ENCODE results near the gene SST. TPM values are rescaled to one million over a fixed set of nuclear protein-coding genes. Genes with fewer than 3 reads are reported as not detected.
"Not testable (repeated sequence)": the region's sequence is repeated elsewhere in the genome, so short reads cannot be mapped to it uniquely, and the experiment has no call there.

Gene SST
- total RNA-seq, 1 donor from 2014 or later = not detected

DNA sequence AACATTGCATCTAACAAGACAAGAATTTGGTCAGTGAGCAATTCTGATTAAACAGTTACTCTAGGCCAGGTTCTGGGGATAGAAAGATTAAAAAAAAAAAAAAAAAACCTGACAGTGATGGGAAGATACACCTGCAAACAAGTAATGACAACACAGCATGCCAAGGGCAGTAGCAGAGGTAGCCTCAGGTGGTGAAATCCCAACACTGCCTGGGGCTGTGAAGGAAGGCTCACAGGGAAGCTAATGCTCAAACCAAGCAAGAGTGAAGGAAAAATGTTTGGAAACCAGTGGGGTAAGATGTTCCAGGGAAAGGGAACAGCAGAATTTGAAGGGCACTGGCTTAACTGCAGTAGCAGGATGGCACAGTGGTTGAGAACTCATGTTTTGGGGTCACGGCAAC is 23.2 kb upstream of the SST start:
- Histone ChIP-seq H3K36me3 (ENCODE audit: control insufficient read depth, insufficient read depth, low read length) (no peaks in the 10 kb centered on the region), H3K27me3 (ENCODE audit: control insufficient read depth, insufficient read depth, low read length) (peaks cover 3% of the 10 kb centered on the region), H3K4me3 (ENCODE audit: low read depth, low read length) (no peak overlapping the region)
- no peak for FAIRE-seq
- no peak for DNase-seq (ENCODE audit: low read depth)
- TF ChIP-seq, protein P1, sequence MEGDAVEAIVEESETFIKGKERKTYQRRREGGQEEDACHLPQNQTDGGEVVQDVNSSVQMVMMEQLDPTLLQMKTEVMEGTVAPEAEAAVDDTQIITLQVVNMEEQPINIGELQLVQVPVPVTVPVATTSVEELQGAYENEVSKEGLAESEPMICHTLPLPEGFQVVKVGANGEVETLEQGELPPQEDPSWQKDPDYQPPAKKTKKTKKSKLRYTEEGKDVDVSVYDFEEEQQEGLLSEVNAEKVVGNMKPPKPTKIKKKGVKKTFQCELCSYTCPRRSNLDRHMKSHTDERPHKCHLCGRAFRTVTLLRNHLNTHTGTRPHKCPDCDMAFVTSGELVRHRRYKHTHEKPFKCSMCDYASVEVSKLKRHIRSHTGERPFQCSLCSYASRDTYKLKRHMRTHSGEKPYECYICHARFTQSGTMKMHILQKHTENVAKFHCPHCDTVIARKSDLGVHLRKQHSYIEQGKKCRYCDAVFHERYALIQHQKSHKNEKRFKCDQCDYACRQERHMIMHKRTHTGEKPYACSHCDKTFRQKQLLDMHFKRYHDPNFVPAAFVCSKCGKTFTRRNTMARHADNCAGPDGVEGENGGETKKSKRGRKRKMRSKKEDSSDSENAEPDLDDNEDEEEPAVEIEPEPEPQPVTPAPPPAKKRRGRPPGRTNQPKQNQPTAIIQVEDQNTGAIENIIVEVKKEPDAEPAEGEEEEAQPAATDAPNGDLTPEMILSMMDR (IDR thresholded peaks at IDR 0.05; ENCODE audit: insufficient read depth, low read length, severe bottlenecking) = no peak

- Histone ChIP-seq H3K36me3 (ENCODE audit: control insufficient read depth, insufficient read depth, low read length) (no peaks in the 10 kb centered on the region), H3K27me3 (ENCODE audit: control insufficient read depth, insufficient read depth, low read length) (peaks cover 3% of the 10 kb centered on the region), H3K4me3 (ENCODE audit: low read depth, low read length) (no peak overlapping the region)
- DNase-seq (ENCODE audit: low read depth) = no peak
- peak; percentile 60 for FAIRE-seq
- TF ChIP-seq, protein P1 (IDR thresholded peaks at IDR 0.05; ENCODE audit: insufficient read depth, low read length, severe bottlenecking) = no peak
Measured at GRCh38 chr3:187689984-187690383, 19.8 kb upstream of the SST start.

GRCh38 chr3:187686621-187687273 is 16.6 kb upstream of the SST start:
- no peak for FAIRE-seq
- no peak overlapping the region for H3K4me3 ChIP-seq (ENCODE audit: low read depth, low read length)
- DNase-seq (ENCODE audit: low read depth) = peak; percentile 17
- no peaks in the 10 kb centered on the region for H3K36me3 ChIP-seq (ENCODE audit: control insufficient read depth, insufficient read depth, low read length)
- TF ChIP-seq, protein P1 (IDR thresholded peaks at IDR 0.05; ENCODE audit: insufficient read depth, low read length, severe bottlenecking) = no peak
- peaks cover 3% of the 10 kb centered on the region for H3K27me3 ChIP-seq (ENCODE audit: control insufficient read depth, insufficient read depth, low read length)

DNA sequence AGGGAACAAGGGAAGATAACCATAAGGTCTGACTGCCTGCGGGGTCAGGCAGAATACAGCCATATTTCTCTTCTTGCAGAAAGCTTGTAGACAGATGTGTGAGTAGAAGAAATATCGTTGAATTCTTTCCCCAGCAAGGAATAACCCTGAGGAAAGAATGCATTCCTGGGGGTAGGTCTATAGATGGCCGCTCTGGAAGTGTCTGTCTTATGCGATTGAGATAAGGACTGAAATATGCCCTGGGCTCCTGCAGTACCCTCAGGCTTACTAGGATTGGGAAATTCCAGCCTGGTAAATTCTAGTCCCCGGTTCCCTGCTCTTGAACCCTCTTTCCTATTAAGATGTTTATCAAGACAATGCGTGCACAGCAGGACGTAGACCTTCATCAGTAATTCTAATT is 15.8 kb upstream of the SST start:
- TF ChIP-seq, protein P1 (IDR thresholded peaks at IDR 0.05; ENCODE audit: insufficient read depth, low read length, severe bottlenecking) = no peak
- no peak overlapping the region for H3K4me3 ChIP-seq (ENCODE audit: low read depth, low read length)
- peaks cover 3% of the 10 kb centered on the region for H3K27me3 ChIP-seq (ENCODE audit: control insufficient read depth, insufficient read depth, low read length)
- H3K36me3 ChIP-seq (ENCODE audit: control insufficient read depth, insufficient read depth, low read length) = no peaks in the 10 kb centered on the region
- DNase-seq (ENCODE audit: low read depth) = no peak
- FAIRE-seq = no peak

GRCh38 chr3:187684880-187685279 is 14.7 kb upstream of the SST start:
- Histone ChIP-seq H3K36me3 (ENCODE audit: control insufficient read depth, insufficient read depth, low read length) (no peaks in the 10 kb centered on the region), H3K27me3 (ENCODE audit: control insufficient read depth, insufficient read depth, low read length) (peaks cover 3% of the 10 kb centered on the region), H3K4me3 (ENCODE audit: low read depth, low read length) (no peak overlapping the region)
- DNase-seq (ENCODE audit: low read depth) (no peak), FAIRE-seq (no peak)
- TF ChIP-seq, protein P1 (IDR thresholded peaks at IDR 0.05; ENCODE audit: insufficient read depth, low read length, severe bottlenecking) = no peak

DNA sequence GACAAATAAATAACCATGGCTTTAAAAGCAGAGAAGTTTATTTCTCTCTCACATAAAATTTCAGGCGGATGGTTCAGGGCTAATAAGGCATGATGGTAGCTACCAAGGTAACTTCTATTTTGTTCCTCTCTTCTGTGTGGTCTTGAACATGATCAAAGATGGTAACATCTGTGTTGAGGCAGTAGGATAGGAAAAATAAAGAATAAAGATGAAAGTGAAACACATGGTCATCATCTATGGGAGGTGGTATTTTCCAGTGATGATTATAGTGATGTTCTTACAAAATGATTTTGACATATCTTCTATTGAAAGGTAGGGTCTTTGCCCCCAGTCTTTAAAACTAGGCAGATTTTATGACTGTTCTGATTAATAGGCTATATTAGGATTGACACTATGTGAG is 14.2 kb upstream of the SST start:
- no peak for FAIRE-seq
- TF ChIP-seq, protein P1 (IDR thresholded peaks at IDR 0.05; ENCODE audit: insufficient read depth, low read length, severe bottlenecking) = no peak
- H3K4me3 ChIP-seq (ENCODE audit: low read depth, low read length) = no peak overlapping the region
- H3K36me3 ChIP-seq (ENCODE audit: control insufficient read depth, insufficient read depth, low read length) = no peaks in the 10 kb centered on the region
- peaks cover 3% of the 10 kb centered on the region for H3K27me3 ChIP-seq (ENCODE audit: control insufficient read depth, insufficient read depth, low read length)
- no peak for DNase-seq (ENCODE audit: low read depth)

DNA sequence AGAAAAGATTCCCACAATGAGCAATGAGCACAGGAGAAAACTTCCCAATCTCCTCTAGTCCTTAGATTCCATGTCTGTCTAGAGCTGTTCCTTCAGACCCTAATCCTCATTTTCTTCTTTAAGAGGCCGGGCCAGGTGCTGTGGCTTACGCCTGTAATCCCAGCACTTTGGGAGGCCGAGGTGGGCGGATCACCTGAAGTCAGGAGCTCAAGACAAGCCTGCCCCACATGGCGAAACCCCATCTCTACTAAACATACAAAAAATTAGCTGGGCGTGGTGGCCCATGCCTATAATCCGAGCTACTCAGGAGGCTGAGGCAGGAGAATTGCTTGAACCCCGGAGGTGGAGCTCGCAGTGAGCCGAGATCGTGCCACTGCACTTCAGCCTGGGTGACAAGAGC is 11.6 kb upstream of the SST start:
- H3K36me3 ChIP-seq (ENCODE audit: control insufficient read depth, insufficient read depth, low read length); H3K27me3 ChIP-seq (ENCODE audit: control insufficient read depth, insufficient read depth, low read length); DNase-seq (ENCODE audit: low read depth); H3K4me3 ChIP-seq (ENCODE audit: low read depth, low read length); FAIRE-seq: not testable (repeated sequence)

Measured in bronchial epithelial cell (primary cell).